SK-N-MC (cell line): ENCODE data around the gene PARD3B.

Source experiments
- EZH2 ChIP-seq: fragments of 200-600 bp; sonication (generic); IDR thresholded peaks from one replicate; pipeline ENCODE4 v1.6.1; 2017; ENCODE audit warnings: antibody characterized with exemption
- POLR2AphosphoS5 ChIP-seq: IDR thresholded peaks from 2 replicates; pipeline ENCODE4 v1.6.1; 2012; ENCODE audit warnings: mild to moderate bottlenecking, low read depth, low read length, borderline replicate concordance

DNA sequence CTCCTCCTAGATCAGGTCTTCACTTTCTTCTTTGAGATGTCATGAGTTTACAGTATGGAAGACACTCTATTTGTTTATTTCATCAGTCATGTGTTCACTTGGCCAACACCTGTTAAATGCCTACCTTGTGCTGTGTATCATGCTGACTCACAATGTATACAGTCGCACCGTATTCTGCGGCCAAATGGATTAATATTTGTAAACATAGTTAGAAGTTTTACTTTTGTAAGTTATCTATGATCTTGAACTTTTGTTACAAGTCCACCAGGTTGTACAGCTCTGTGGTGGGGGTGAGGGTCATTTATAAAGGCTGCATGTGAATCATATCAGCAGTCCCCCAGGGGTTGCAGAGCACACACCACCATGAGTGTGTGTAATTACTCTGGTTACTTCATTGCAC, 728.4 kb downstream of the PARD3B start:
- no peak for TF ChIP-seq POLR2AphosphoS5
- TF ChIP-seq EZH2, result no peak
